Endothelial cell of umbilical vein (primary cell): Measurements from ENCODE around the gene UVSSA. TPM values are rescaled to one million over a fixed set of nuclear protein-coding genes. Genes with fewer than 3 reads are reported as not detected.

Experiments
- BruUV-seq: library from RNA; stranded (reverse); fragments of 400-500 nt; replicated peaks from 2 replicates; lab custom pipeline; 2021; lab: Mats Ljungman, UMichigan
- CTCF ChIA-PET: fragments of 300-600, 350-600 bp; sonication (Branson Sonifier 250); formaldehyde crosslinking; loops from one replicate; lab custom pipeline; 2021; ENCODE audit warnings: antibody characterized with exemption, inconsistent platforms; lab: Charles Lee
- POLR2A ChIA-PET: fragments of 300-600, 350-600 bp; sonication (Branson Sonifier 250); formaldehyde crosslinking; loops from one replicate; lab custom pipeline; 2021; ENCODE audit warnings: antibody characterized with exemption, inconsistent platforms; lab: Charles Lee
- DNase-seq: peaks from one replicate; pipeline ENCODE4 v3.0.0-alpha.2; 2011; ENCODE audit warnings: low read depth, low spot score
- FAIRE-seq: peaks from 2 replicates; lab custom pipeline; 2011; peaks lifted over from hg19 to GRCh38; lab: Jason Lieb, UNC
- H2AFZ ChIP-seq: 2 replicates; pipeline ENCODE4 v1.6.0; 2012; ENCODE audit warnings: low read depth, low read length, control low read depth, inconsistent platforms
- H3K27ac ChIP-seq: 2 replicates; pipeline ENCODE4 v1.5.1; 2011; ENCODE audit warnings: low read depth, mild to moderate bottlenecking, control low read depth, low read length, moderate library complexity; ENCODE audit not compliant: insufficient read depth
- H3K27me3 ChIP-seq, 2 experiments: 2 replicates each; pipeline versions ENCODE4 v1.6.0 to v1.6.1; 2011; ENCODE audit warnings: low read length in 2 of 2, mixed read lengths in 1 of 2; ENCODE audit not compliant: control insufficient read depth in 2 of 2, insufficient read depth in 2 of 2
- H3K36me3 ChIP-seq, 2 experiments: 2 replicates in 1 of 2; 3 replicates in 1 of 2; pipeline ENCODE4 v1.5.1; 2011; ENCODE audit warnings: low read length in 2 of 2, mild to moderate bottlenecking in 1 of 2, moderate library complexity in 1 of 2; ENCODE audit not compliant: control insufficient read depth in 2 of 2, insufficient read depth in 2 of 2; ENCODE audit errors: extremely low read depth in 1 of 2
- H3K4me1 ChIP-seq: 3 replicates; pipeline ENCODE4 v1.5.1; 2011; ENCODE audit warnings: mild to moderate bottlenecking, low read length; ENCODE audit not compliant: control insufficient read depth, insufficient read depth; ENCODE audit errors: extremely low read depth
- H3K4me2 ChIP-seq: 2 replicates; pipeline ENCODE4 v1.6.1; 2011; ENCODE audit warnings: low read length, control low read depth, mixed read lengths; ENCODE audit not compliant: insufficient read depth
- H3K4me3 ChIP-seq, 3 experiments: fragments of 200-600 bp in 1 of 3; sonication (generic), shearing (Covaris generic) in 1 of 3; replicated peaks in 1 of 3; 2 replicates each; pipeline ENCODE4 v1.5.1; 2011 to 2016; ENCODE audit warnings: control low read depth in 3 of 3, low read length in 3 of 3, mild to moderate bottlenecking in 2 of 3, inconsistent platforms in 1 of 3, low read depth in 1 of 3, moderate library complexity in 1 of 3; ENCODE audit not compliant: insufficient read depth in 1 of 3
- H3K79me2 ChIP-seq: 2 replicates; pipeline ENCODE4 v1.6.0; 2012; ENCODE audit warnings: low read length, inconsistent platforms; ENCODE audit not compliant: control insufficient read depth, insufficient read depth
- H3K9ac ChIP-seq: replicated peaks from 2 replicates; pipeline ENCODE3; 2011; ENCODE audit warnings: low read length, control low read depth; ENCODE audit not compliant: insufficient read depth; ENCODE audit errors: extremely low read depth
- H3K9me1 ChIP-seq: replicated peaks from 3 replicates; pipeline ENCODE4 v1.6.0; 2011; ENCODE audit warnings: mild to moderate bottlenecking, low read length; ENCODE audit not compliant: control insufficient read depth, insufficient read depth; ENCODE audit errors: extremely low read depth
- H3K9me3 ChIP-seq: replicated peaks from 2 replicates; pipeline ENCODE4 v1.5.1; 2012; ENCODE audit warnings: low read length, inconsistent platforms; ENCODE audit not compliant: control insufficient read depth, insufficient read depth
- H4K20me1 ChIP-seq: replicated peaks from 2 replicates; pipeline ENCODE3; 2011; ENCODE audit warnings: mild to moderate bottlenecking, low read length; ENCODE audit not compliant: control insufficient read depth, insufficient read depth; ENCODE audit errors: extremely low read depth
- CTCF ChIP-seq, 2 donors: IDR thresholded peaks; 1 replicate in 1 of 2; 2 replicates in 1 of 2; pipeline ENCODE4 v1.5.1; 2011; ENCODE audit warnings: low read length in 2 of 2, mild to moderate bottlenecking in 2 of 2, moderate library complexity in 2 of 2, control low read depth in 1 of 2, inconsistent platforms in 1 of 2, low read depth in 1 of 2; ENCODE audit not compliant: insufficient read depth in 1 of 2; ENCODE audit errors: extremely low read depth in 1 of 2
- EZH2 ChIP-seq: IDR thresholded peaks from 2 replicates; pipeline ENCODE4 v1.6.1; 2012; ENCODE audit warnings: borderline replicate concordance, low read depth, mild to moderate bottlenecking, moderate library complexity, low read length, inconsistent platforms; ENCODE audit not compliant: severe bottlenecking
- FOS ChIP-seq: IDR thresholded peaks from 2 replicates; pipeline ENCODE4 v1.6.1; 2011; ENCODE audit warnings: mild to moderate bottlenecking, low read length, moderate library complexity, borderline replicate concordance; ENCODE audit not compliant: insufficient read depth
- GATA2 ChIP-seq: IDR thresholded peaks from 2 replicates; pipeline ENCODE4 v1.7.0; 2011; ENCODE audit warnings: low read depth, mild to moderate bottlenecking, moderate library complexity, mixed read lengths, low read length; ENCODE audit not compliant: insufficient read length, insufficient read depth
- JUN ChIP-seq: IDR thresholded peaks from 2 replicates; pipeline ENCODE4 v1.6.1; 2011; ENCODE audit warnings: borderline replicate concordance, low read depth; ENCODE audit not compliant: insufficient read length, insufficient read depth
- MAX ChIP-seq: IDR thresholded peaks from 2 replicates; pipeline ENCODE4 v1.6.1; 2011; ENCODE audit not compliant: insufficient read depth, insufficient read length
- MYC ChIP-seq: IDR thresholded peaks from one replicate; pipeline ENCODE4 v1.6.1; 2011; ENCODE audit warnings: mild to moderate bottlenecking, low read depth, low read length
- POLR2A ChIP-seq: IDR thresholded peaks from 2 replicates; pipeline ENCODE4 v1.6.1; 2012; ENCODE audit warnings: low read depth, mild to moderate bottlenecking, control low read depth, low read length
- POLR2AphosphoS5 ChIP-seq: IDR thresholded peaks from 2 replicates; pipeline ENCODE4 v1.6.1; 2012; ENCODE audit warnings: low read depth, mild to moderate bottlenecking, control low read depth, low read length, moderate library complexity; ENCODE audit not compliant: insufficient read depth
- dilution Hi-C: fragments of 300-500 bp; cut with MboI; formaldehyde crosslinking; loops from one replicate; pipeline ENCODE4 v1.15.0; 2019; ENCODE audit warnings: low sequenced_read_pairs; ENCODE audit not compliant: extremely low pct_ligation_motif_present
- intact Hi-C: fragments of 100-400 bp; cut with micrococcal nuclease; formaldehyde crosslinking; loops from one replicate; pipeline ENCODE4 v1.10.0; 2022
- polyA plus RNA-seq, 4 experiments: library from polyadenylated mRNA; depleted of rRNA in 3 of 4; stranded (reverse) in 3 of 4; unstranded in 1 of 4; fragments of >200 nt; gene quantifications; 2 replicates each; pipeline versions ENCODE4 v1.2.1 to v1.2.3, GENCODE V29; 2011 to 2012; ENCODE audit warnings: missing spikeins in 1 of 4
- total RNA-seq: library from RNA; stranded (reverse); gene quantifications from 2 replicates; pipeline ENCODE4 v1.2.3, GENCODE V29; 2021

The UVSSA gene
- total and polyA plus RNA-seq, 2 donors (not counting 3 experiments of a cell fraction or from before 2014, with no cell fraction given): 7.1 to 14.9 TPM

DNA sequence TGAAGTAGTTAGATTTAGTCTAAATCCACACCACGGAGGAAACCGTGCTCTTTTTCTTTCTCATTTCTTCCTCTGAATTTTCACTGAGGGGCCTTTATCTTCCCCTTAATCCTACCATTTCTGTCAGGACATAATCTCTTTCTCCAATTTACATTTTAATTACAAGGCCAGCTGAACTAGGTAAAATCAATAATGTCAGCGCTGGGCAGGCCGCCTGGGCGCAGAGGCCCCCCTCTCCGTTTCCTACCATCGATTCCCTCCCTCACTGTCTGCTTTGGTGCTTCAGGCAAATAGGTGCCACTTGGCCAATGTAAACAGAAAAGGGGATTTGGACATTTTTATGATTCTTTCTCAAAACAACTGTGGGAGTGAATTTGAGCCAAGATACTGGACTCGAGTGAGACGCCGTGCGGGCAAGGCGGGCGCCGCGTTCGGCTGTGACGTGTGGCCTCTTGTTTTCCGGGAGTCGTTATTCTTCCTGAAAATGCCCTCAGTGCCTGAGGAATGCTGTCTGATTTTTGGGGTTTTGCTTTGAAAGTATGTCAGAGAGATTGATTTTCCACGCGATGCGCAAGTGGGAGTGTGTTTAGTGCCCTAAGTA is 22.6 kb downstream of the UVSSA start:
- H2AFZ ChIP-seq: no peak overlapping the region
- H3K27ac ChIP-seq: no peak overlapping the region
- intact Hi-C loops: no loop called here
- no peaks in the 10 kb centered on the region for H3K36me3 ChIP-seq
- no peak for FAIRE-seq
- ChIA-PET POLR2A (no interaction called here), CTCF (interaction anchor here (1.0 to 1.3 kb wide), 2 partner anchors 9 to 14 kb away, joined by 3 to 4 read pairs; no protein-coding TSS in a partner anchor)
- DNase-seq: no peak
- H3K4me3 ChIP-seq: no peak overlapping the region
- H3K4me1 ChIP-seq: no peaks in the 10 kb centered on the region
- dilution Hi-C loops: no loop called here
- no peaks in the 10 kb centered on the region for H4K20me1 ChIP-seq
- H3K9me3 ChIP-seq: no peaks in the 10 kb centered on the region
- no peak overlapping the region for H3K4me2 ChIP-seq
- no peaks in the 10 kb centered on the region for H3K79me2 ChIP-seq
- H3K9ac ChIP-seq: no peak overlapping the region
- no peaks in the 10 kb centered on the region for H3K27me3 ChIP-seq
- no peak for TF ChIP-seq MYC
- TF ChIP-seq MAX: no peak
- no peak for TF ChIP-seq POLR2A
- no peak for TF ChIP-seq FOS
- no peak for TF ChIP-seq CTCF (IDR thresholded peaks at IDR 0.05; ENCODE audit: extremely low read depth in 1 of 2, insufficient read depth in 1 of 2, low read depth in 1 of 2, low read length in 2 of 2)
- TF ChIP-seq JUN: no peak
- TF ChIP-seq GATA2: no peak
- no peak for TF ChIP-seq EZH2
- no peak for TF ChIP-seq POLR2AphosphoS5
- H3K9me1 ChIP-seq: no peaks in the 10 kb centered on the region
- no TSS peak for BruUV-seq
